C4-2B (cell line): Measurements from ENCODE around the gene IKZF2.

Source experiments
- ZFX ChIP-seq: fragments of 450-650 bp; IDR thresholded peaks from 2 replicates; pipeline ENCODE4 v1.6.1; 2017
- TF ChIP-seq, protein P1 (sequence below): fragments of 450-650 bp; conservative IDR thresholded peaks from 2 replicates; pipeline ENCODE4 v1.5.1; 2017; ENCODE audit warnings: mild to moderate bottlenecking

DNA sequence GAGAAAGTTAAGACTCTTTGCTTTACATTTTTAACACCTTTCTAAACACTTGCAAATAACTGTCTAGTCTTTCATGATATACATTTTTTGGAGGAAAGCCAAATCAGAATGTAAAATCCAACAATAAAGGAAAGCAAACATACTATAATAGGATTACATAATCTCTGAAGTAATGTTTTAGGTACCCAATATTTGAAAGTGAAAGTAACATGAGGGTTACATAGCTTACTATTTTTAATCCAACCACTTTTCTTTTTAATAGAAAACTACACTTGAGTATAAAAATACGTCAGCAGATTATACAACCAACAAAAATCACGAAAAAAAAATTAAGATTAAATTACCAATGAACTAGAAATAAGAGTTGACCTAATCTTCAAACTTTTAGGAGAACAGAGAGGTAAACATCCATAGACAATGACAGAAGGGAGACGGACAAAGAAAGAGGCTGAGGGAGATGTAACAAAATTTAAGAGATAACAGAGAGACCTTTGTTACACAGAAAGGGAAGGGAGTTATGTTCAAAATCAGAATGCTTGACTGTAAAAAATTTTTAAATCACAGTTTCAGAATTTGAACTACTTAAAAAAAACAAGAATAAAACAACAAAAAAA is 150.0 kb downstream of the IKZF2 start:
- TF ChIP-seq, protein P1, sequence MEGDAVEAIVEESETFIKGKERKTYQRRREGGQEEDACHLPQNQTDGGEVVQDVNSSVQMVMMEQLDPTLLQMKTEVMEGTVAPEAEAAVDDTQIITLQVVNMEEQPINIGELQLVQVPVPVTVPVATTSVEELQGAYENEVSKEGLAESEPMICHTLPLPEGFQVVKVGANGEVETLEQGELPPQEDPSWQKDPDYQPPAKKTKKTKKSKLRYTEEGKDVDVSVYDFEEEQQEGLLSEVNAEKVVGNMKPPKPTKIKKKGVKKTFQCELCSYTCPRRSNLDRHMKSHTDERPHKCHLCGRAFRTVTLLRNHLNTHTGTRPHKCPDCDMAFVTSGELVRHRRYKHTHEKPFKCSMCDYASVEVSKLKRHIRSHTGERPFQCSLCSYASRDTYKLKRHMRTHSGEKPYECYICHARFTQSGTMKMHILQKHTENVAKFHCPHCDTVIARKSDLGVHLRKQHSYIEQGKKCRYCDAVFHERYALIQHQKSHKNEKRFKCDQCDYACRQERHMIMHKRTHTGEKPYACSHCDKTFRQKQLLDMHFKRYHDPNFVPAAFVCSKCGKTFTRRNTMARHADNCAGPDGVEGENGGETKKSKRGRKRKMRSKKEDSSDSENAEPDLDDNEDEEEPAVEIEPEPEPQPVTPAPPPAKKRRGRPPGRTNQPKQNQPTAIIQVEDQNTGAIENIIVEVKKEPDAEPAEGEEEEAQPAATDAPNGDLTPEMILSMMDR: no peak
- no peak for TF ChIP-seq ZFX
